H9 (cell line): ENCODE data around the gene RBM14. TPM values are rescaled to one million over a fixed set of nuclear protein-coding genes. Genes with fewer than 3 reads are reported as not detected.

Source experiments
- DNase-seq: peaks from one replicate; pipeline ENCODE4 v3.0.0-alpha.2; 2017
- H2AFZ ChIP-seq: one replicate; pipeline ENCODE4 v1.6.1; 2013; ENCODE audit warnings: mild to moderate bottlenecking, low read length, control low read depth, moderate library complexity
- H2AK5ac ChIP-seq: 2 replicates; pipeline ENCODE4 v1.6.1; 2013; ENCODE audit warnings: low read length, control low read depth, mixed read lengths; ENCODE audit not compliant: insufficient read length
- H2BK120ac ChIP-seq: one replicate; pipeline ENCODE4 v1.6.1; 2013; ENCODE audit warnings: low read depth, mild to moderate bottlenecking, low read length, control low read depth, inconsistent platforms; ENCODE audit not compliant: poor library complexity, severe bottlenecking
- H2BK12ac ChIP-seq: 2 replicates; pipeline ENCODE4 v1.6.1; 2013; ENCODE audit warnings: low read length, control low read depth, mixed read lengths, low read depth; ENCODE audit not compliant: insufficient read length
- H2BK15ac ChIP-seq: 2 replicates; pipeline ENCODE4 v1.6.1; 2013; ENCODE audit warnings: low read depth, low read length, control low read depth
- H2BK20ac ChIP-seq: one replicate; pipeline ENCODE4 v1.6.1; 2013; ENCODE audit warnings: low read depth, mild to moderate bottlenecking, low read length, control low read depth, inconsistent platforms; ENCODE audit not compliant: poor library complexity, severe bottlenecking
- H2BK5ac ChIP-seq: 2 replicates; pipeline ENCODE4 v1.6.1; 2013; ENCODE audit warnings: low read length, control low read depth, mixed read lengths; ENCODE audit not compliant: insufficient read length
- H3K14ac ChIP-seq: 2 replicates; pipeline ENCODE4 v1.6.1; 2013; ENCODE audit warnings: low read length, control low read depth; ENCODE audit not compliant: insufficient read depth
- H3K18ac ChIP-seq: 2 replicates; pipeline ENCODE4 v1.6.1; 2013; ENCODE audit warnings: low read depth, mild to moderate bottlenecking, mixed read lengths, low read length, control low read depth; ENCODE audit not compliant: insufficient read length
- H3K23ac ChIP-seq: 2 replicates; pipeline ENCODE4 v1.6.1; 2013; ENCODE audit warnings: low read length, control low read depth, mixed read lengths, low read depth; ENCODE audit not compliant: insufficient read length
- H3K23me2 ChIP-seq: 2 replicates; pipeline ENCODE4 v1.6.1; 2013; ENCODE audit warnings: low read depth, mild to moderate bottlenecking, mixed read lengths, low read length, control low read depth; ENCODE audit not compliant: insufficient read length, poor library complexity, severe bottlenecking
- H3K27ac ChIP-seq: 2 replicates; pipeline ENCODE4 v1.5.1; 2013; ENCODE audit warnings: low read length, control low read depth, mixed read lengths, low read depth; ENCODE audit not compliant: insufficient read length
- H3K27me3 ChIP-seq: 2 replicates; pipeline ENCODE4 v1.6.1; 2013; ENCODE audit warnings: low read length, control low read depth, inconsistent platforms; ENCODE audit not compliant: insufficient read depth
- H3K4ac ChIP-seq: 2 replicates; pipeline ENCODE4 v1.6.1; 2013; ENCODE audit warnings: low read depth, mild to moderate bottlenecking, control low read depth, inconsistent platforms, low read length, moderate library complexity
- H3K4me1 ChIP-seq: 2 replicates; pipeline ENCODE4 v1.6.1; 2013; ENCODE audit warnings: low read length, control low read depth, inconsistent platforms; ENCODE audit not compliant: insufficient read depth
- H3K4me2 ChIP-seq: 2 replicates; pipeline ENCODE4 v1.6.1; 2013; ENCODE audit warnings: low read length, control low read depth, mixed read lengths; ENCODE audit not compliant: insufficient read length, insufficient read depth
- H3K56ac ChIP-seq: 2 replicates; pipeline ENCODE4 v1.6.1; 2013; ENCODE audit warnings: low read depth, mild to moderate bottlenecking, mixed read lengths, low read length, control low read depth; ENCODE audit not compliant: insufficient read length
- H3K79me1 ChIP-seq: 2 replicates; pipeline ENCODE4 v1.6.1; 2013; ENCODE audit warnings: low read depth, mild to moderate bottlenecking, moderate library complexity, low read length, control low read depth, inconsistent platforms; ENCODE audit not compliant: insufficient read depth, poor library complexity, severe bottlenecking
- H3K79me2 ChIP-seq: 2 replicates; pipeline ENCODE4 v1.6.1; 2013; ENCODE audit warnings: low read length, control low read depth, inconsistent platforms; ENCODE audit not compliant: insufficient read depth
- H3K9ac ChIP-seq: 2 replicates; pipeline ENCODE4 v1.6.1; 2013; ENCODE audit warnings: low read length, control low read depth, mixed read lengths; ENCODE audit not compliant: insufficient read length; ENCODE audit errors: extremely low read depth
- H3K9me3 ChIP-seq: one replicate; pipeline ENCODE4 v1.6.1; 2013; ENCODE audit warnings: low read depth, low read length, inconsistent platforms; ENCODE audit not compliant: control insufficient read depth
- H3T11ph ChIP-seq: one replicate; pipeline ENCODE4 v1.6.1; 2013; ENCODE audit warnings: mild to moderate bottlenecking, low read length, control low read depth, inconsistent platforms
- H4K20me1 ChIP-seq: one replicate; pipeline ENCODE4 v1.6.1; 2013; ENCODE audit not compliant: control insufficient read depth, insufficient read length, insufficient read depth
- H4K5ac ChIP-seq: 2 replicates; pipeline ENCODE4 v1.6.1; 2013; ENCODE audit warnings: low read depth, mild to moderate bottlenecking, mixed read lengths, low read length, control low read depth; ENCODE audit not compliant: insufficient read length
- H4K8ac ChIP-seq: replicated peaks from 2 replicates; pipeline ENCODE4 v1.6.1; 2013; ENCODE audit warnings: low read length, control low read depth, mixed read lengths, low read depth; ENCODE audit not compliant: insufficient read length
- H4K91ac ChIP-seq: 2 replicates; pipeline ENCODE4 v1.6.1; 2013; ENCODE audit warnings: low read depth, mild to moderate bottlenecking, moderate library complexity, mixed read lengths, low read length, control low read depth; ENCODE audit not compliant: insufficient read length
- H3K27ac Mint-ChIP-seq, 3 experiments: 2 replicates in 2 of 3; 3 replicates in 1 of 3; pipeline ENCODE4 v1.8.0; 2020 to 2021; ENCODE audit warnings: mixed read lengths in 3 of 3, mild to moderate bottlenecking in 1 of 3, moderate library complexity in 1 of 3
- H3K27me3 Mint-ChIP-seq: 2 replicates; pipeline ENCODE4 v1.8.0; 2021; ENCODE audit warnings: low read depth, mild to moderate bottlenecking, moderate library complexity, mixed read lengths
- H3K36me3 Mint-ChIP-seq, 3 experiments: 2 replicates in 2 of 3; 3 replicates in 1 of 3; pipeline ENCODE4 v1.8.0; 2020 to 2021; ENCODE audit warnings: low read depth in 3 of 3, mixed read lengths in 3 of 3; ENCODE audit not compliant: insufficient read depth in 1 of 3
- H3K4me1 Mint-ChIP-seq, 2 experiments: 2 replicates each; pipeline ENCODE4 v1.8.0; 2020; ENCODE audit warnings: mixed read lengths in 2 of 2
- H3K4me3 Mint-ChIP-seq, 2 experiments: 2 replicates in 1 of 2; 3 replicates in 1 of 2; pipeline ENCODE4 v1.8.0; 2020 to 2021; ENCODE audit warnings: mild to moderate bottlenecking in 2 of 2, mixed read lengths in 2 of 2, moderate library complexity in 1 of 2
- H3K9me3 Mint-ChIP-seq, 2 experiments: 2 replicates in 1 of 2; 3 replicates in 1 of 2; pipeline ENCODE4 v1.8.0; 2020; ENCODE audit warnings: mild to moderate bottlenecking in 2 of 2, mixed read lengths in 2 of 2, moderate library complexity in 1 of 2
- WGBS: extraction: QIAGEN DNeasy Blood & Tissue Kit; methylation state at CpG from one replicate; pipeline ENCODE4 v1.1.7; 2013; ENCODE audit warnings: missing lambda C conversion rate, low lambda C conversion rate, mixed read lengths; ENCODE audit not compliant: insufficient read length; ENCODE audit errors: extremely low coverage; 5-methylcytosine and 5-hydroxymethylcytosine counted together
- total RNA-seq: library from RNA; stranded (reverse); gene quantifications from 2 replicates; pipeline ENCODE4 v1.2.1, GENCODE V29; 2021
- TF ChIP-seq, protein P1 (sequence below): fragments of 200-600 bp; sonication (generic); conservative IDR thresholded peaks from 3 replicates; pipeline ENCODE4 v1.8.0; 2021; ENCODE audit warnings: antibody characterized with exemption, mild to moderate bottlenecking

Gene RBM14
- total RNA-seq, 1 experiment from 2014 or later: 171 TPM

DNA sequence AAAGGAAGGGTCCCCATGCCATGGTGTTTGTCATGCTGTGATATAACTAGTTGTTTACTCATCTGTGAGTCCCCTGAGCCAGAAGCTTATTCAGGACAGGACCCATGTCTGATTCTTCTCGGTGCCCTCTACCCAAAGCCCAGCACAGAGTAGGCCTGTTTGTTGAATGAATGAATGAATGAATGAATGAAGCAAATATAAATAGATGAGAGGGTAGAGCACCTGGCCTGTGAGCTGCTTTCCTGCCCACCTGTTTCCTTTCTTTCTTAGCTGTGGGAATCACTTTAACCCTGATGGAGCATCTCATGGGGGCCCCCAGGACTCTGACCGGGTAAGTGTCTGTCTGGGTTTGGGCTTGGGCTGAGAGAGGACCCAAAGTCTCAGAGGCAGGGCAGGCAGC, 16.2 kb upstream of the RBM14 start:
- no peak overlapping the region for H2BK120ac ChIP-seq
- no peak overlapping the region for H3K56ac ChIP-seq
- H3K14ac ChIP-seq: no peak overlapping the region
- H3K27ac ChIP-seq: no peak overlapping the region
- TF ChIP-seq, protein P1, sequence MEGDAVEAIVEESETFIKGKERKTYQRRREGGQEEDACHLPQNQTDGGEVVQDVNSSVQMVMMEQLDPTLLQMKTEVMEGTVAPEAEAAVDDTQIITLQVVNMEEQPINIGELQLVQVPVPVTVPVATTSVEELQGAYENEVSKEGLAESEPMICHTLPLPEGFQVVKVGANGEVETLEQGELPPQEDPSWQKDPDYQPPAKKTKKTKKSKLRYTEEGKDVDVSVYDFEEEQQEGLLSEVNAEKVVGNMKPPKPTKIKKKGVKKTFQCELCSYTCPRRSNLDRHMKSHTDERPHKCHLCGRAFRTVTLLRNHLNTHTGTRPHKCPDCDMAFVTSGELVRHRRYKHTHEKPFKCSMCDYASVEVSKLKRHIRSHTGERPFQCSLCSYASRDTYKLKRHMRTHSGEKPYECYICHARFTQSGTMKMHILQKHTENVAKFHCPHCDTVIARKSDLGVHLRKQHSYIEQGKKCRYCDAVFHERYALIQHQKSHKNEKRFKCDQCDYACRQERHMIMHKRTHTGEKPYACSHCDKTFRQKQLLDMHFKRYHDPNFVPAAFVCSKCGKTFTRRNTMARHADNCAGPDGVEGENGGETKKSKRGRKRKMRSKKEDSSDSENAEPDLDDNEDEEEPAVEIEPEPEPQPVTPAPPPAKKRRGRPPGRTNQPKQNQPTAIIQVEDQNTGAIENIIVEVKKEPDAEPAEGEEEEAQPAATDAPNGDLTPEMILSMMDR: no peak
- no peak overlapping the region for H2BK5ac ChIP-seq
- Mint-ChIP-seq H3K27me3 (no peaks in the 10 kb centered on the region), H3K4me3 (no peak overlapping the region), H3K9me3 (no peaks in the 10 kb centered on the region), H3K36me3 (peaks cover 2 to 63% (median 46%) of the 10 kb centered on the region in 3 experiments; a peak in 6 of 7 replicates), H3K4me1 (peaks cover 0 to under 1% of the 10 kb centered on the region in 2 experiments; a peak in 1 of 4 replicates), H3K27ac (no peak overlapping the region)
- no peak overlapping the region for H2AFZ ChIP-seq
- H3K9ac ChIP-seq: no peak overlapping the region
- H3K4me2 ChIP-seq: no peak overlapping the region
- no peak overlapping the region for H2BK15ac ChIP-seq
- H4K5ac ChIP-seq: no peak overlapping the region
- H3K23ac ChIP-seq: no peak overlapping the region
- no peak overlapping the region for H4K8ac ChIP-seq
- H3T11ph ChIP-seq: no peak overlapping the region
- H3K79me1 ChIP-seq: no peaks in the 10 kb centered on the region
- H2AK5ac ChIP-seq: no peak overlapping the region
- no peak overlapping the region for H2BK12ac ChIP-seq
- H3K4me1 ChIP-seq: no peaks in the 10 kb centered on the region
- H3K23me2 ChIP-seq: no peaks in the 10 kb centered on the region
- H3K4ac ChIP-seq: no peak overlapping the region
- WGBS: no CpG with 5 or more reads among the region's 2 CpGs
- no peaks in the 10 kb centered on the region for H3K9me3 ChIP-seq
- H2BK20ac ChIP-seq: no peak overlapping the region
- H3K18ac ChIP-seq: no peak overlapping the region
- no peak overlapping the region for H4K91ac ChIP-seq
- no peaks in the 10 kb centered on the region for H4K20me1 ChIP-seq
- no peak for DNase-seq
- no peaks in the 10 kb centered on the region for H3K27me3 ChIP-seq
- no peaks in the 10 kb centered on the region for H3K79me2 ChIP-seq
